Left ventricle myocardium superior (tissue), 1 donor: ENCODE measurements around the gene EIF5AL1. TPM values are rescaled to one million over a fixed set of nuclear protein-coding genes. Genes with fewer than 3 reads are reported as not detected.
"Not testable (repeated sequence)": the region's sequence is repeated elsewhere in the genome, so short reads cannot be mapped to it uniquely, and the experiment has no call there.

ENCODE experiments used
- ATAC-seq: fragments of 200-7000 bp; cut with Tn5 transposase; one replicate; pipeline ENCODE4 v1.9.1; 2020; ENCODE audit warnings: mild to moderate bottlenecking, moderate library complexity
- DNase-seq: peaks from one replicate; pipeline ENCODE4 v3.0.0-alpha.2; 2020
- intact Hi-C: fragments of 100-400 bp; cut with micrococcal nuclease; formaldehyde crosslinking; loops from one replicate; pipeline ENCODE4 v1.11.0; 2022
- total RNA-seq: library from RNA; stranded (reverse); fragmentation: NEBNext Ultra II Directional; extraction: Animal tissue kit (Norgen Biotek cat#: 25700); gene quantifications from one replicate; pipeline ENCODE4 v1.2.1, GENCODE V29; 2021
- donor health status: DM: no; HTN: yes; CAD: no; lungs with severe emphysema.

EIF5AL1 gene
- total RNA-seq, 1 donor from 2014 or later = 0.12 TPM

DNA sequence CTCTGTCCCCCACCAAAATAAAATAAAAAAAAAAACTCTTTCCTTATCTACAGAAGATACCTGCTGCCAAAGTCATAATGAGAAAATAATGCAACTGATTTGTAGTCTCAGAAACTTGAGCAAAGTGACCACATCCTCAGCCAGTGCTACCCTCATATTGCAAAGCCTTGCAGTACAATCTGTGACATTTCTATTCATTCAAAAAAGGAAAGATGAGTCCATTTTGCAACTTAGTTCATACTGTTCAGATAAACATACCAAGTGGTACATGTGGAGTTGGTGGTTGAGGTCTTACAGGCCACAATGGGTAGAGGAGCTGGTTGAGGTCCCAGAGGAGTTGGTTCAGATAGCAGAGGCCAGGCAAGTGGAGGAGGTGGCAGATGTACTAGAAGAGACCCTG lies 6.5 kb upstream of the EIF5AL1 start:
- intact Hi-C loops = no loop called here
- ATAC-seq = no peak
- no peak for DNase-seq

DNA sequence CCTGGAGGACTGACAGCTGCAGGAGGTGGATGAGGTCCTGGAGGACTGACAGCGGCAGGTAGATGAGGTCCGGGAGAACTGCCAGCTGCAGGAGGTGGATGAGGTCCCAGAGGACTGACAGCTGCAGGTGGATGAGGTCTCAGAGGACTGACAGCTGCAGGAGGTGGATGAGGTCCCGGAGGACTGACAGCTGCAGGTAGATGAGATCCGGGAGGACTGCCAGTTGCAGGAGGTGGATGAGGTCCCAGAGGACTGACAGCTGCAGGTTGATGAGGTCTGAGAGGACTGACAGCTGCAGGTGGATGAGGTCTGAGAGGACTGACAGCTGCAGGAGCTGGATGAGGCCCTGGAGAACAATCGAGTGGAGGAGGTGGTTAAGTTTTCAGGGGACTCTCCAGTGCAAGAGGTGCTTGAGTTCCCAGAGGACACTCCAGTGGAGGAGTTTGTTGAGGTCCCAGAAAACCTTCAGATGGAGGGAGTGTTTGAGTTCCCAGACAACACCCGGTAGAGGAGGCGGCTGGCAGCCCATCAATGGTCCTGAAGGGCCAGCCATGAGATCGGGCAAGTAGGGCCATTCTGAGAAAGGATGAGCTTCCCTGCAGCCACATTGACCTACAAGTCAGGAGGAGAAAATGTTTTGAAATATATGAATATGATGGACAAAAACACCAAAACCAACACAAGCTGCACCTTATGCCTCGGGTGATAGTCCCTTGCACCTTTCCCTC lies 4.7 kb upstream of the EIF5AL1 start:
- intact Hi-C loops = no loop called here
- no peak for DNase-seq
- ATAC-seq = no peak

DNA sequence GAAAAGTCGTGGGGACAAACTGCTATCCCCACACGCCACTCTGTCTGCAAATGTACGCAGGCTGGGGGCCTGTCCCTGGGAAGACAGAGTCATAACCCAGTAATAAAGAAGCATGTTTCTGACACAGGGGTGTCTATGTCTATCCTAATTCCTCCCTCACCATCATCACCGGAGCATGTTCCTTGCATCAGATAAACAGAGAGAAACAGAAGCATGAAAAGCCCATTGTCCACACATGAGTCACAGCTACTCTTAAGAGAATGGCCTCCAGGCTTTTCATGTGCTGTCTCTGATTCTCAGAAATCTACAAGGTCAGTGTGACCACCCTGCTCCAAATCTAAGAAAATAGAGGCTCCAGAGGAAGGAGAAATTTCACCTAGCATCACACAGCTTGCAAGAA lies 4.1 kb upstream of the EIF5AL1 start:
- intact Hi-C loops, ATAC-seq: not testable (repeated sequence)

DNA sequence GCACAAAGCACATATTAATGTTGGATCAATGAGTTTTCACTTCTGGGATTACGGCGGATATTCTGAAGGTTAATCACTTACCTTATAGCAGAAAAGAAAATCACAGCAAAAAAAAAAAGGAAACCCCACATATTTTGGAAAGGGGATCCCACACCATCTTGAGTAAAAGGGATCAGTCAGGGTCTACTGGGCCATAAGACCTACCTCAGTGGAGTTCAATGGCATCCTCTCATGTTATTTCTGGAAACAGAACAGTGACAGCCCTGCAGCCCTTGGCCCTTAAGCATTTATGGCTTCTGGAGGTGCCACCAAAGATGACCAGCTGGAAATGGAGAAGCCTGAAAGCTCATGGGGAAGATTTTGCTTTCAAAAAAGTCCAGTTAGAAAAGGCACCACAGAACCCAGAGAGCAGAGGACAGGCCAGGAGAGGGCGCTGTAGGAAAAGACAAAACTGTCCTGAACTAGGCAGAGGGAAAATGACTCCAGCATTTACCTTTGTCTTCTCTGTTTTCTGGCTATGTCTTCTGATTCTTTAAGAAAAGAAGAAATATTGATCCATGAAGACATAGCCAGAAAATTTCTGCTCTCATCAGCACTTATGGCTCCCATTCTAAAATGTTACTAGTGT lies 2.9 kb upstream of the EIF5AL1 start:
- intact Hi-C loops, DNase-seq: not testable (repeated sequence)
- ATAC-seq = peak; percentile 70

More for the DNA sequence above, 4.1 kb upstream of the EIF5AL1 start:
- DNase-seq = not testable (repeated sequence)

DNA sequence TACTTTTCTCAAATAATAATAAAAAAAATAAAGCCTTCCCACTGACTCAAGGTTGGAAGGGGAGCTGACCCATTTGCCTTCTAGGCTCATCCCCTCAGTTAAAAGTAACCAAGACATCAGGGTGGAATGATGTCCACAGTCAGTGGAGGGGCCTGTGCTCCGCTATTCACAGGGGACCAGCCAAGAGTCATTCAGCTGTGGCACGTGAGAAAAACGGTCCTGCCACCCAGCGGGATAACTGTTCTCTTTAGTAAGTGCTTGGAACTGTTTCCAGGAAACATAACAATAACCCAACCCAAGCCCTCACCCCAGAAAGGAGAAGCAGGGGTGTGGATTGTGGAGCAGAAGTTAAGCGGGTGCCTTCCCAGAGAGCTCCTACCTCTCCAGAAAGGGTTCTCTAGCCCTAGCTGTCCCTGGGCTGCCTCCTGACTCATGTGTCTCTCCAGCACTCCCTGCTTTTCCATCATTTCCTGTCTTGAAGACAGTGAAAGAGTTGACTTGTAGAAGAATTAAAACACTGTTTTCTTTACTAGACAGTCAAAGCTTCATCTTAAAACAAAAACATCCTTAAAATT lies 2.3 kb upstream of the EIF5AL1 start:
- DNase-seq, intact Hi-C loops: not testable (repeated sequence)
- peak; percentile 62 for ATAC-seq

DNA sequence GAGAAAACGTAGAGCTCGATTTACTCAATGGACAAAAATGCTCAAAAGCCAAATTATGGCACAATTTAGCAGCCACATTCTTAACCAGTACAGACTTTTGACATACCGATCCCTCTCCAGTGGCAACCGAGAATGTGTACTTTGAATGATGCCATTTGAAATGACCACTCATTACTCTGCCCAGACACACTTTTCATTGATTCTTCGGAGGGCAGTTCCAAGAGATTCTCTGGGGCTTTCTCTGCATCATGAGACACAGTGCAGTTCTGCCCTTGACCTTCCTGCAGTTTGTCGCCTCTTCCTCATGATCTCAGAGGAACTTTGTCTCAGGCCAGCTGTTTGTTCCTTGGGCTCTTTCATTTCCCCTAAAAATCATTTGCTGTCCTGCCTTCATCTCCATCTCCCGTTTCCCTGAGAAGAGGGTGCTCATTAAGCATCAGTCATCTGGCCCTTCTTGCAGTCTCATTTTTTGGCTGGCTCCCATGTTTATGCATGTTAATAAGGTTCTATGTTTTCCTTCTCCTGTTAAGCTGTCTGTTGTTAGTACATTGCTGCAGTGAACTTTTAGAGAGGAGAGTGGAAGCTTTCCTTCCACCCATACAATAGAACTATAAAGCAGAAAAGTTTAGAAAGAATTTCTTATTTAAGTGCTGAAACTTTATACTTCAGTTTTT lies 4.3 kb downstream of the EIF5AL1 start:
- DNase-seq, ATAC-seq, intact Hi-C loops: not testable (repeated sequence)

DNA sequence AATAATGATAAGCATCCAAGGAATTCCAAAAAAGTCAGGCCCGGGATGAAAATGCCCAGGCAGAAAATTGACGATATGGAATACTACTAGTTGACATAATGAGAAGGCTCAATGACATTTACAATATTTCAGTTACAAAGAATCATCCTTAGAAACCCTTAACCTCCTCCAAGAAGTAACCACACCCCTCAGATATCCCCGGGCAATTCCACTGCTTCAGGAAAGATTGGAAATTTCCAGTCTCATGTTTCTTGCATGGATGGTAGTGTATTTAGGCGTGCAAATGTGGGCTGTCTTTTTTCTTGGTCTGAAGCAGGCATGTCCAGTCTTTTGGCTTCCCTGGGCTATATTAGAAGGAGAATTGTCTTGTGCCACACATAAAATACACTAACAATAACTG lies 5.2 kb downstream of the EIF5AL1 start:
- intact Hi-C loops, ATAC-seq, DNase-seq: not testable (repeated sequence)

DNA sequence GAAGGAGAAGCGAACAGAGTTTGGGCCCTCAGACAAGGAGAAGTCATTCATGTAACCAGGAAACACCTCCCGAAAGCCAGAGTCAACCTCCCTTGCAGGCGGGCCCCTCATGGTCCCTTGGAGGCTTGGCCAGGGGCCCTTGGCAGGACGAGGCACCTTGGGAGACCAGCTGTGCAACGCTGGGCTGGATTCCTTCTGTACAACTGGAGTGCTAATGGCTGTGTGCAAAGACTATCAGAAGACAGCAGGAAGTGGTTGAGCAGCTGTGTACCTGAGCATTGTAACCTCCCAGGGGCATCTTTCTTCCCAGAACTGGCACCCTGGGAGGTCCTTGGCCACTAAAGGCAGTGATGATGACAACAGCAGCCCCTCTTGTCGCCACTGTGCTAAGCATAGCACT lies 9.4 kb downstream of the EIF5AL1 start:
- intact Hi-C loops, ATAC-seq, DNase-seq: not testable (repeated sequence)

DNA sequence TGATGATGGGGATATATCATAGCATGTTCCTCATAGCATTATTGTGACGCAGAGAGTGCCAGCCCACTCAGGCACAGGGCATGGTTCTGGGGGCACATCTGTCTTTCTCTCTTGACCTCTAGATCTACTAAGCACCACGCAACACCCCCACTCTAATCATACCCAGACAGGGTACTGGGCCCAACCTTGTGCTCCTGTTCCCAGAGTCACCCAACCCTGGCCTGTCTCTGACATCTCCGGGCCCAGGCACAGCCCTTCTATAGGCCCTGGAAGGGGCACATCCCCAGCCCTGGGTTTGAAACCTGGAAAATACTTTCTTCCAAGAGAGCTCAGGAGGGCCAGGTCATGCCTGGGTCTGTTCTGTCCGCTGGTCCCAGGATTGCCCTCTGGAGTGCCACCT lies 10.1 kb downstream of the EIF5AL1 start:
- DNase-seq, ATAC-seq, intact Hi-C loops: not testable (repeated sequence)

DNA sequence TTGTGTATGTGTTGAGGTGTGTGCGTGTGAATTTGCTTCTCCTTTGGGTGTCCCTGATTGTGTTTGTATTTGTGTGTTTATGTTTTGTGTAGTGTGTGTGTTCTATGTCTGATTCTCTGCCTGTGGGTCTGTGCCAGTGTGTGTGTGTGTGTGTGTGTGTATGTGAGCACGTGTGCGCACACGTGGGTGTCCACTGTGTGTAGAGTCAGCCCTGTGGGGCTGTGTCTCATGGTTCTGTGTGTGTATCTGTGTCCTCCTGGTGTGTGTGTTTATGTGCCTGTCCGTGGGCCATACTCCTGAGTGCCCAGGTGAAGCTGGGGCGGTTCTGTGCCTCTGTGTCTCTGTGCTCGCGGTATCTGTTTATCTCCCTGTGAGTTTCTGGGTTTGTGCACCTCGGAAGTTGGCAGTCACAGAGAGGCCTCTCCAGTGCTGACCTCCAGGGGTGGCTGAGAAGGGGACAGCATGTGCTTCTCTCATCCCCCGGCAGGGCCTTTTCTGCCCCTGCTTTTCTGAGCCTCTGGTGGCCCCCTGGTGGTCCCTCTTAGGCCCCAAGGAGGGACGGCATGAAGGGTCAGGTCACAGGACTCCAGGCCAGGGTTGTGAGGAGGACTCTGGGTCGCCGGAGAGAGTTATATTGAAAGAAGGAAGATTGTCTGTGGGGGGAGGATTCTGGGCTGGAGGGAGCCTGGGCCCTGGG lies 11.0 kb downstream of the EIF5AL1 start:
- intact Hi-C loops, DNase-seq, ATAC-seq: not testable (repeated sequence)

DNA sequence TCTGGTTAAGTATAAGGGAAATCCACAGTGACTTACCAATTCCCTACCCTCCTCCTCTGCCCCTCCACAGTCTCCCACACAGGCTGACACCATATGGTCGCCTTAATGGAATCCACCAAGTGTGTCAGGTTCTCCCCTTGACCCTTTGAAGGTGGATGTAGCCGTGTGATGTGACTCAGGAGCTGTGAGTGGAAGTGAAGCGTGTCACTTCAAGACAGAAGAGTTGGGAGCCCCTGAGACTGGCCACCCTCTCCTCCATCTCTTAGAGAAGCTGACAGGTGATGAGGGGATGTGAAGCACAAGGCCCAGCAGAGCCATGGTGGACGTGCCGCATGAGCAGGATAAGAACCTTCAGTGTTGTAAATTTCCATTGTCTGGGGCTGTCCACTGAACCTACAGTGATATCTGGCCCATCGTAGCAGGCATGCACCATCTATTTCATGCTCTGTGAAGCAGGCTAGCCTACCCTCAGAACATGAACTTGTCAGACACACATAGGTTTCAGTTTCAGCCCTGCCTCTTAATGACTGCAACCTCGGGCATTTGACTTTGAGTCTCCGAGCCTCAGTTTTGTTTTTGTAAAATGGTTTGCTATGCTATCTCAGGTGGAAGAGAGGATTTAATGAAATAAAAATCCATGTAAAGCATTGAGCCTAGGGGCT lies 12.8 kb downstream of the EIF5AL1 start:
- intact Hi-C loops, ATAC-seq, DNase-seq: not testable (repeated sequence)

DNA sequence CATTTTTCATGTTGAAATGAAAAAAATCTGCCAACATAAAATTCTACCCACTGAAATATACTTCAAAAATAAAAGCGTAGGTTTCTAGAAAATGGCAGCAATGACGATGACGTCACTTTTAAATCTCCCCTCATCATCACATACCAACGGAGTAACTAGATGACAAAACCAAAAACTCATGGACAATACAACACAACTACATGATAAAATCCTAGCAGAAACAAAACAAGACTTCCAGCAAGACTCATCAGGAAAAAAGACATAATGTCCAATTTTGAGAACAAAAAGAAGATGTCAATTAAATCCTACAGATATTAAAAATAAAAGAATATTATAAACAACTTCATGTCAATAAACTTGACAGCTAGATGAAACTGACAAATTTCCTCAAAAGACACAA lies 15.9 kb downstream of the EIF5AL1 start:
- intact Hi-C loops, DNase-seq, ATAC-seq: not testable (repeated sequence)

DNA sequence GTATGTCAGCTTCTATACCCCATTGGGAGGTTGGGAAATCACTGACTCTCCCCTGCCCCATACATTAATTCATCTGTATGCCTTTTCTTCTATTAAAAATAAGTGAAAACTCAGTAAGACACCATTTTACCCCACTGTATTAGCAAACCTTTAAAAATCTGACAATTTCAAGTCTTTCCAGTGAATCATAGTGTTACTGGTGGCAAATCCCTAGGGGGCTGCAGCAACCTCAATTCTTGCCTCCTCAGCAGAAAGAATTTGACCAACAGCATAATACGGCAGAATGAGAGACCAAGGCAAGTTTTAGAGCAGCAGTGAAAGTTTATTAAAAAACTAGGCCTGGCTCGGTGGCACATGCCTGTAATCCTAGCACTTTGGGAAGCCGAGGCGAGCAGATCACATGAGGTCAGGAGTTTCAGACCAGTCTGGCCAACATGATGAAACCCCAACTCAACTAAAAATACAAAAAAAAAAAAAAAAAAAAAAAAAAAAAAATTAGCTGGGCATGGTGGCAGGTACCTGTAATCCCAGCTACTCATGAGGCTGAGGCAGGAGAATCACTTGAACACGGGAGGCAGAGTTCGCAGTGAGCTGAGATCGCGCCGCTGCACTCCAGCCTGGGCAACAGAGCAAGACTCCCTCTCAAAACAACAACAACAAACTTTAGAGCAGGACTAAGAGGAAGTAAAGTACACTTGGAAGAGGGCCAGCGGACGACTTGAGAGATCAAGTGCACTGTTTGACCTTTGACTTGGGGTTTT lies 21.0 kb downstream of the EIF5AL1 start:
- ATAC-seq, intact Hi-C loops, DNase-seq: not testable (repeated sequence)

DNA sequence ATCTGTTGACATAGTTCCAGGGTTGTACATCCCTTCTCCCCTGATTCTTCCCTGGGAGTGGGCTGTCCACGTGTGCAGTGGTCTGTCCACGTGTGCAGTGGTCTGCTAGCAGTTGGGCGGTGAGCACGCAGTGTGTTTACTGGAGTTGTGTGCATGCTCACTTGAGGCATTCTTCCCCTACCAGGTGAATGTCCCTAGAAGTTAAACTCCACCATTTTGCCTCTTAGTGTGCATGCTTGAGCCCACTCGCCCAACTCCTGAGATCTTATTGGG lies 21.5 kb downstream of the EIF5AL1 start:
- DNase-seq, ATAC-seq, intact Hi-C loops: not testable (repeated sequence)

DNA sequence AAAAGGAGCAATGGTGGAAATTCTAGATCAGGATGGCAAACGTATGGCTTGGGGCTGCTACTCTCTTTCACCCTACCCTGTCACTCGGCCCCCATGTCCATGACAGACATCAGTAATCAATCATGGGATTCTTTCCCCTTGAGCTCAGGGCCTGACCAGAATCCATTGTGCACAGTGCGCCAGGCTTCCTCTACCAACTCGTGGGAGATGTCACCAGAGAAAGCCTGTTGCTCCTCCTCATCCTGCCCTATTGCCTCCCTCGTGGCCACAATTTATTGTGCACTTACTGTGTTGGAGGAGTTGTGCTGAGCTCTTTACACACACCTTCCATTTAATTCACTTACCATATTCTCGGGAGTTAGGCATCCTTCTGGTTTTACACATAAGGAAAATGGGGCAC lies 26.0 kb downstream of the EIF5AL1 start:
- intact Hi-C loops, DNase-seq, ATAC-seq: not testable (repeated sequence)

DNA sequence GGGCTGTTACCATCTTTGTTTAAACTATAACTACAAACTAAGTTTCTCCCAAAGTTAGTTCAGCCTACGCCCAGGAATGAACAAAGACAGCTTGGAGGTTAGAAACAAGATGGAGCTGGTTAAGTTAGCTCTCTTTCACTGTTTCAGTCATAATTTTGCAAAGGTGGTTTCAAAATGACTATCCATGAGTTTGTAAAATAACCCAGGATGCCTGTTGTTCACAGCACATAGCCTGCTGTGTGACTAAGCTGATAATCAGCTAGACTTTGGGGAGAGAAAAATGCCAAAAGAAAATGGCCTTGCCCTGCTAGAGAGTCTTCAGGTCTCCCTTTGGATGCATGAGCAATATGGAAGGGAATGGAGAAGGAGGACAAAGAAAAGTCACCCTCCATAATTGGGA lies 28.6 kb downstream of the EIF5AL1 start:
- ATAC-seq, DNase-seq, intact Hi-C loops: not testable (repeated sequence)

DNA sequence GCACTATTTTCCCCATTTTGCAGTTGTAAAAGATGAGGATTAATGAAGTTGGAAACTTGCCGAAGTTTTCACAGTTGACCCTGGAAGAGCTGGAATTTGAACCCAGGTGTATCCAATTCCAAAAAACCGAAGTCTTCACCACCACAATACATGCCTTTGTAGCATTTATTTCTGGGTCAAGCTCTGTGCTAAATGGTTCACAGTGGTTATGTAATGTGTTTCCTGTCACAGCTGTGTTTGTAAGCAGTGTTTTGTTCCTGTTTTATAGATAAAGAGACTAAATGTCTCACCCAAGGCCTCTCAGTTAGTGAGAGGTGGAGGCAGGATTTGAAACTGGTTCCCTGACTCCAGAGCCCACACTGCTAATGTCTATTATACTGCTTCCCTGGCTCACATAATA lies 30.3 kb downstream of the EIF5AL1 start:
- intact Hi-C loops = no loop called here
- ATAC-seq = no peak
- DNase-seq = no peak

DNA sequence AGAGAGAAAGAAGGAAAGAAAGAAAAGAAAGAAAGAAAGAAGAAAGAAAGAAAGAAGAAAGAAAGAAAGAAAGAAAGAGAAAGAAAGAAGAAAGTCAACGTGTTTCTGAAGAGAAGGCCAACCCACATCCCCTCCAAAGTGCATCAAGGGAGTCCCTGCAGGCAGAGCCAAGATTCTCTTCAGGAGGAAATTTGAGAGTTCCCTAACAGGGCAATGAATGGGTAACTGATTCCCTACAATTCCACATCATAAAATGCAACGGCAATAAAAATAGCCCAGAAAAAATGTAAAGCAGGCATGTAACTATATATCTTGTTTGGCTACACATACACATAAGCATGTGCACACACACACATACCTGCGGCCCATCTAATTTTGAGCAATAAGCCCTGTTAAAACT lies 32.1 kb downstream of the EIF5AL1 start:
- DNase-seq, ATAC-seq, intact Hi-C loops: not testable (repeated sequence)
